Lower leg skin (tissue), 3 donors: ENCODE results near the gene BAIAP2.

Experiments used
- CTCF ChIP-seq, 3 donors: fragments of 450-650 bp; IDR thresholded peaks; one replicate each; pipeline ENCODE4 v1.5.1; 2016; ENCODE audit warnings: antibody characterized with exemption in 3 of 3, mild to moderate bottlenecking in 3 of 3, moderate library complexity in 2 of 3
- POLR2A ChIP-seq, 2 donors: fragments of 450-650 bp; IDR thresholded peaks; one replicate each; pipeline ENCODE4 v1.6.1; 2016 to 2017; ENCODE audit warnings: antibody characterized with exemption in 2 of 2, mild to moderate bottlenecking in 1 of 2, moderate library complexity in 1 of 2

- TF ChIP-seq POLR2A (IDR thresholded peaks at IDR 0.05) (no peak), CTCF (IDR thresholded peaks at IDR 0.05) (no peak)
Observed at GRCh38 chr17:81126281-81127132, 91.6 kb downstream of the BAIAP2 start.
